Bronchial epithelial cell (primary cell): Measurements from ENCODE around the gene CNDP1. TPM values are rescaled to one million over a fixed set of nuclear protein-coding genes. Genes with fewer than 3 reads are reported as not detected.

Experiments used
- DNase-seq: peaks from one replicate; pipeline ENCODE4 v3.0.0-alpha.2; 2010; ENCODE audit warnings: low read depth
- FAIRE-seq: peaks from 2 replicates; lab custom pipeline; 2011; peaks lifted over from hg19 to GRCh38; lab: Jason Lieb, UNC
- H3K27me3 ChIP-seq: 2 replicates; pipeline ENCODE4 v1.5.1; 2011; ENCODE audit warnings: low read length; ENCODE audit not compliant: control insufficient read depth, insufficient read depth
- H3K36me3 ChIP-seq: 2 replicates; pipeline ENCODE4 v1.5.1; 2011; ENCODE audit warnings: low read length; ENCODE audit not compliant: control insufficient read depth, insufficient read depth
- H3K4me3 ChIP-seq: 2 replicates; pipeline ENCODE4 v1.5.1; 2011; ENCODE audit warnings: mild to moderate bottlenecking, low read depth, low read length, control low read depth
- total RNA-seq: library from RNA; depleted of rRNA; stranded (reverse); fragments of >200 nt; gene quantifications from 2 replicates; pipeline ENCODE4 v1.2.1, GENCODE V29; 2014
- TF ChIP-seq, protein P1 (sequence below): IDR thresholded peaks from 2 replicates; pipeline ENCODE4 v1.5.1; 2011; ENCODE audit warnings: mild to moderate bottlenecking, moderate library complexity, low read length, control low read depth, inconsistent platforms; ENCODE audit not compliant: insufficient read depth, severe bottlenecking

Gene CNDP1
- total RNA-seq, 1 donor from 2014 or later, result not detected

DNA sequence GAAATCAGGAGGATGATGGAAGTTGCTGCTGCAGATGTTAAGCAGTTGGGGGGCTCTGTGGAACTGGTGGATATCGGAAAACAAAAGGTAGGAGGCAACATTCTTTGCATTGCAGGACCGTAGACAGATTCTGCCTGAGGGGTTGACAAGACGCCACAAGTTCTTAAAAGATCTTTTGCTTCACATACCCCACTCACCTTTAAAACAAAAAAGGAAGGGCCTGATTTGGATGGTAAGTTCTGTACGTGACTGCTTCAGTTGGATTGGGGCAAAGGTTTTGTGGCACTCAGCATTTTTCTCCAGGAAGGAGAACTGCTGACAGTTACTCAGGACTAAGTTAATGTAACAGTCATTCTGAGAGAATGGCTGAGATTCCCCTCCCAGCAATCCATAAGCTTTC is 32.9 kb upstream of the CNDP1 start:
- Histone ChIP-seq H3K36me3 (peaks cover 9% of the 10 kb centered on the region), H3K4me3 (no peak overlapping the region), H3K27me3 (no peaks in the 10 kb centered on the region)
- TF ChIP-seq, protein P1, sequence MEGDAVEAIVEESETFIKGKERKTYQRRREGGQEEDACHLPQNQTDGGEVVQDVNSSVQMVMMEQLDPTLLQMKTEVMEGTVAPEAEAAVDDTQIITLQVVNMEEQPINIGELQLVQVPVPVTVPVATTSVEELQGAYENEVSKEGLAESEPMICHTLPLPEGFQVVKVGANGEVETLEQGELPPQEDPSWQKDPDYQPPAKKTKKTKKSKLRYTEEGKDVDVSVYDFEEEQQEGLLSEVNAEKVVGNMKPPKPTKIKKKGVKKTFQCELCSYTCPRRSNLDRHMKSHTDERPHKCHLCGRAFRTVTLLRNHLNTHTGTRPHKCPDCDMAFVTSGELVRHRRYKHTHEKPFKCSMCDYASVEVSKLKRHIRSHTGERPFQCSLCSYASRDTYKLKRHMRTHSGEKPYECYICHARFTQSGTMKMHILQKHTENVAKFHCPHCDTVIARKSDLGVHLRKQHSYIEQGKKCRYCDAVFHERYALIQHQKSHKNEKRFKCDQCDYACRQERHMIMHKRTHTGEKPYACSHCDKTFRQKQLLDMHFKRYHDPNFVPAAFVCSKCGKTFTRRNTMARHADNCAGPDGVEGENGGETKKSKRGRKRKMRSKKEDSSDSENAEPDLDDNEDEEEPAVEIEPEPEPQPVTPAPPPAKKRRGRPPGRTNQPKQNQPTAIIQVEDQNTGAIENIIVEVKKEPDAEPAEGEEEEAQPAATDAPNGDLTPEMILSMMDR, result no peak
- no peak for FAIRE-seq
- DNase-seq, result peak; percentile 90

DNA sequence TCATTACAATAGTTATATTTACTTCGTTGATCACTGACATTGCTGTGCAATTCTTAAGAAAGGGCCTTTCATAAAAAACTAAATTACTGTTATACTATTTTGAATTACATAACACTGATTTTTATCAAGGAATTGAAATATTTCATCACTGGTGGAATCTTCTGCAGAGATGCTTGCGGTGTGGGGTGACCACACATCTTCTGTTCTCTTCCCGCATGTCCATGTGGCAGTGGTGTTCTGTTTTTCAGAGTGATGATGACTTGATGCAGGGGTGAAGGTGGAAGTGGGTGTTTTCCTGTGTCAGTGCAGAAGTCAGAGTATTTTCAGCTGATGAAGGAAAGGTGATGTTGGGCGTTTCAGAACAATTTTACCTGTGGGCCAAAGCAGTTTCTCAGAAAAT is 31.2 kb upstream of the CNDP1 start:
- Histone ChIP-seq H3K36me3 (peaks cover 17% of the 10 kb centered on the region), H3K4me3 (no peak overlapping the region), H3K27me3 (no peaks in the 10 kb centered on the region)
- TF ChIP-seq, protein P1, result no peak
- no peak for DNase-seq
- FAIRE-seq, result no peak

- H3K27me3 ChIP-seq, result no peaks in the 10 kb centered on the region
- H3K36me3 ChIP-seq, result peaks cover 31% of the 10 kb centered on the region
- no peak overlapping the region for H3K4me3 ChIP-seq
- no peak for FAIRE-seq
- no peak for DNase-seq
- TF ChIP-seq, protein P1, result no peak
Observed at GRCh38 chr18:74505776-74506175, 28.5 kb upstream of the CNDP1 start.

GRCh38 chr18:74506448-74507084 is 27.7 kb upstream of the CNDP1 start:
- TF ChIP-seq, protein P1, result no peak
- FAIRE-seq (no peak), DNase-seq (no peak)
- H3K27me3 ChIP-seq, result no peaks in the 10 kb centered on the region
- H3K4me3 ChIP-seq, result no peak overlapping the region
- peaks cover 35% of the 10 kb centered on the region for H3K36me3 ChIP-seq

GRCh38 chr18:74507097-74507881 is 27.0 kb upstream of the CNDP1 start:
- FAIRE-seq, result no peak
- TF ChIP-seq, protein P1, result no peak
- no peaks in the 10 kb centered on the region for H3K27me3 ChIP-seq
- H3K36me3 ChIP-seq, result peaks cover 40% of the 10 kb centered on the region
- no peak overlapping the region for H3K4me3 ChIP-seq
- DNase-seq, result no peak

- TF ChIP-seq, protein P1, result no peak
- no peak for FAIRE-seq
- DNase-seq, result no peak
- peaks cover 41% of the 10 kb centered on the region for H3K36me3 ChIP-seq
- H3K27me3 ChIP-seq, result no peaks in the 10 kb centered on the region
- H3K4me3 ChIP-seq, result no peak overlapping the region
Observed at GRCh38 chr18:74507927-74508326, 26.4 kb upstream of the CNDP1 start.
